ENCODE measurements around the gene REC8.
A peak's percentile ranks its signal among the peaks of the same experiment; 100 is the strongest.

Gene REC8

DNA sequence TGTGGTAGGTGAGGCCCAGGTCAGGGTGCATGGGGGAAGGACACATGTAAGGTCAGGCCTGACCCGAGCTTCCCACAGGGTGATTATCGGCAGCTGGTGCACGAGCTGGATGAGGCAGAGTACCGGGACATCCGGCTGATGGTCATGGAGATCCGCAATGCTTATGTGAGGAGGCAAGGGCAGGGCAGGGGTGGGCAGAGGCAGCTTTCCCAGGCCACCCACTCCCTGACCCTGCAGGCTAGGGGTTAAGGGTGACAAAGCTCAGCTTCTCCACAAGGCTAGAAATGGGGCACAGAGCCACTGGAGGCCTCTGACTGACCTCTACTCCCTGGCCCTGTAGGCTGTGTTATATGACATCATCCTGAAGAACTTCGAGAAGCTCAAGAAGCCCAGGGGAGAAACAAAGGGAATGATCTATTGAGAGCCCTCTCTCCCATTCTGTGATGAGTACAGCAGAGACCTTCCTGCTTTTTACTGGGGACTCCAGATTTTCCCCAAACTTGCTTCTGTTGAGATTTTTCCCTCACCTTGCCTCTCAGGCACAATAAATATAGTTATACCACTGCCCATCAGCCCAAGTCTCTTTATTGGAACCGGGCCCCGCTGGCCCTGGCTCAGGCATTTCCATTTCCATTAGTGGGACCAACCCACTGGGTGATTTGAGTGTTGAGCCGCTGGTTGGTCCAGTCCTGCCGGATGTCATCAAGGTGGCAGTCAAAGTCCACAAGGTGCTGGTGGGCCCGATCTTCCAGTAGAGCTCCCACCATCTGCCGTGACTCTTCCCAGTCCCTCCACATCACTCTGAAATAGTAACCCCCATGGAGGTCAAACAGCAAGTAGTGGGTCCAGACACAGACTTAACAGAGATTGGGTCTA, 33.2 kb upstream of the REC8 start:
- DNase-seq (ENCODE audit: low spot score), result no peak

DNA sequence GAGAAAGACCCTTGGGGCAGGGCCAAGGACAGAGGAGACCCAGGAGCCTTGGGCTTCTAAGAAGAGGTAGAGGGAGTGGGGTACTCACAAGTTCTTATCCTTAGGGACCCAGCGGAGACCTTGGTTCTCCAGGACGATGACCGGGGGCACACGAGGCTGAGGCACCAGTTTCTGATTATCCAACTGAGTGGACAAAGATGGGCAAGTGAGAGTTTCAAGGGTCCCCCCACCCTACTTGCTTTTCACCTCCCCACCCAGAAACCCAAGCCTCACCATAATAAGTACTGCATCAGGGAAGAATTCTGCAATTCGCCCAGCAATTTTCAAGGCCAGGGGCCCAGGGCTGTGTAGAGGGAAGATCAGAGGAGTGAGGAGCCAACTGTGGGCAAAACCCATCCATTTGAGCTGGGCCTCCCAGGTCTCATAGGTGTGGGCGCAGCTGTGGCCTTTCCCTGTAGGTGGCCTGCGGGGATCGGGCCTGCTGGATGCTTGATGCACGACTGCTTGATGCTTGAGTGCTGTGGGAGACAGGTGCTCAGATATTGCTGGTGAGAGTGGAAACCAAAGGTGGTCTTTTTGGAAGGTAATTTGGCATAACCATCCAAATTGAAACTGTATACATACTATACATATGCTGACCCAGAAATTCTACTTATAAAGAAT, 32.5 kb upstream of the REC8 start:
- peak; percentile 40 for DNase-seq (ENCODE audit: low spot score)

DNA sequence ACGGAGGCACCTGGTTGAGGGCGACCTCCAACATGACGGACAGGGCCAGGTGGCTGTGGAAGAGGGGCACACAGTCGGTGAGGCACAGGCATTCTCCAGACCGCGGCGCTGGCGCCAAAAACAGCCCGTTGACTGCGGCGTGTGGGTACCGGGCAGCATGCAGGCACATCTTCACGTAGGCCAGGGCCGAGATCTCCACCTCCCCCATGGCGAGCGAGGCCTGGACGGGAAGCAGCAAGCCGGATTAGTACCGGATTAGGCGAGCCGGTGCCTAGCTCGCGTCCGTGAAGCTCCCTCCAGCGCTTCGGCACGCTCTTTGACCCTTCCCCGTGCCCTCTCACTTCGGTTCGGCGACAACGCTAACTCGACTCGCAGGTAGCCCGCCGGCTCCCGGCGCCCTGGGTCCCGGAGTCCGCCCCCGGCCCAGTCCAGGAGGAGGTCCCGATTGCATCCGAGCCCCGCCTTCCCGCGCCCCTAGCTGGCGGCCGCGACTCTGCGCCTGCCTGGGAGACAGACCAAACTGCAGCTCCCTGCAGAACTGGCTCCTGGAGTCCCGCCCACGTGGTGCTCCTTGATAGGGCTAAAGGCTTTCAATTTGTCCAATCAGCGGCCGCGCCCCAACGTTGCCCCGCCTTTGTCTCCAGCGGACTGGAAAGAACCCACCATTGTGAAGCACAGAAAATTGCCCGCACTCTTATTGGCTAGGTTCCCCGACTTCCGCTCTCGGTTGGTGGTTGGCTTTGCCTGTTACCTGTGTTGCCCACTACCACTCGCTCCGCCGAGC, 30.6 kb upstream of the REC8 start, which contains the start of gene EMC9:
Gene EMC9, minus strand, starts transcription at position 495 of the 784 bp plus-strand sequence. Its CDS starts 287 bp downstream, at position 208.
- DNase-seq (ENCODE audit: low spot score), result peak; percentile 98

DNA sequence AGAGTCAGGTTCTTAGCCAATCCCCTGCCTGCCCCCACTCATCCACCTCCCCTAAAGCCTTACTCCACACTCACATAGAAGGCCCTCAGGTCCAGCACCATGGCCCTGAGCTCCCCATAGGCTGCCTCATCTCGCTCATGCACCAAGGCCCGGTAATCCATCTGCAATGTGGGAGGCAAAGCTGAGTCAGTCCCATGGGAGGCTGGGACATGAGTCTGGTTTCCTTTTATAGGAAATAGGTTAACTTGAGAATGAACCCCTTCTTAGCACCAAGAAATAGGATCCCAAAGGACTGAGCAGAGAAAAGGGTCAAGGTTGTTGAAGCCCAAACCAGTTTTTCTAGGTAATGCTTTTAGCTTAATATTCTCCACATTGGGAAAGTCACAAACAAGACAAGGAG, 28.4 kb upstream of the REC8 start:
- no peak for DNase-seq (ENCODE audit: low spot score)

DNA sequence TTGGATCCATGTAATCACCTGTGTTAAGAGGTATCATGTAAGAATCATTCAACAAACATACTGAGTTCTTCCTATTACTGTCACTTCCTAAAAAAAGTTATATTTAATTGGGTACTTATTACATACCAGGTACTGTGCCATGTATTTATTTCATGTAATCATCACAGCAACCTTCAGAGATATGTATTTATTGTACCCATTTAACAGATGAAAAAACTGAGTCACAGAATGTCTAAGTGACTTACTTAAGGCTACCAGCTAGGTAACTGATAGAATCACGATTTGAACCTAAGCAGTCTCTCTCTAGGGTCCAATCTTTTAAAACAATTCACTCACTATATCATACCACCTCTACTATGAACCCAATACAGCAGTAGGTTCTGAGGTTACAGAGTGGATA, 27.4 kb upstream of the REC8 start:
- DNase-seq (ENCODE audit: low spot score), result no peak

DNA sequence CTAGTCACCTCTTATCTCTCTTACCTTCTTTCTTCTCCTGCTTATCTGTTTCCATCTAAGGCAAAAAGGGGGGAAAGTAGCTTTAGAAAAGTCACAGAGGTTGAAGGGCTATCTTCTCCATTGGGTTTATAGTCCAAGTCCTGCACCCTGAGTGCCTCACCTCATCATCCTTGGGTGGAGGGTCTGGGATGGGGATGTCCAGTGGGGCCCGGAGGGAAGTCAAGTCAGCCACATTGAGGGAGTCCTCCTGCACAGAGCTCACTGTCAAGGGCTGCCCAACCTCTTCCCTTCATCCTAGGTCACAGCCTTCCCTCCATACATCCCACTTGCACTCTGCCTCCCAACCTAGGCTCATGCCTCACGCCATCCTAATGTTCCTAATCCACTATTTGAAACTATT, 26.7 kb upstream of the REC8 start:
- no peak for DNase-seq (ENCODE audit: low spot score)

DNA sequence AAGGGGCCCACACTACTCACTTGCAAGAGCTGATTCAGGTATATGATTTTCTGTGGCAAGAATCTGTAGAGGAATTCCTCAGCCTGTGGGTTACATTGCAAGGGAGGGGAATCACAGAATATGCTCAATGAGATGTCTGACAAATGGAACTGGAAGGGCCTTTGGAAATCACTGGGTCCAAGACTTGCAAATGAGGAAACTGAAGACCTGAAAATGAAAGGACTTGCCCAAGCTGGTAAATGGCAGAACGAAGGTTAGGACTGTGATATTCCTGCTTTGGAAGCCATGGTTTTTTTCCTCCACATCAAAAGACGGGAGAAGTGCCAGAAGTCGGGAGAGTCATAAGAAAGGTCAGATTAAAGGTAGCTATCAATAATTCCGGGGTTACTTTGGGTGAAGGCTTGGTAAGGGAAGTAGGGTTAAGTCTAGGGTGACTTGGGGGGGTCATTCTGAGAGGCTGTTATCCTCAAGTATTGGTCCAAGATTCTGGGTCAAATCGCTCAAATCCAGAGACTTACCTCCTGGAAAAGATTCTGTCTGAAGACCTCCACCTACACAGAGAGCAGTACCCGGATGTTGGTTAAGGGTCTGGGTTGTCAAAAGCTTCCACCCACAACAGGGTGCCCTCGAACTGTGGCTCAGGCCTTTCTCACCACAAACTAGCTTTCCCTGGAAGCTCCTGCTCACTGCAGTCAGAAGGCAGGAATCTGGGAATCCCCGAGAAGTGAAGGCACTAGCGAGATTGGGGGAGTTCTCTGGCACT, 26.0 kb upstream of the REC8 start:
- no peak for DNase-seq (ENCODE audit: low spot score)

DNA sequence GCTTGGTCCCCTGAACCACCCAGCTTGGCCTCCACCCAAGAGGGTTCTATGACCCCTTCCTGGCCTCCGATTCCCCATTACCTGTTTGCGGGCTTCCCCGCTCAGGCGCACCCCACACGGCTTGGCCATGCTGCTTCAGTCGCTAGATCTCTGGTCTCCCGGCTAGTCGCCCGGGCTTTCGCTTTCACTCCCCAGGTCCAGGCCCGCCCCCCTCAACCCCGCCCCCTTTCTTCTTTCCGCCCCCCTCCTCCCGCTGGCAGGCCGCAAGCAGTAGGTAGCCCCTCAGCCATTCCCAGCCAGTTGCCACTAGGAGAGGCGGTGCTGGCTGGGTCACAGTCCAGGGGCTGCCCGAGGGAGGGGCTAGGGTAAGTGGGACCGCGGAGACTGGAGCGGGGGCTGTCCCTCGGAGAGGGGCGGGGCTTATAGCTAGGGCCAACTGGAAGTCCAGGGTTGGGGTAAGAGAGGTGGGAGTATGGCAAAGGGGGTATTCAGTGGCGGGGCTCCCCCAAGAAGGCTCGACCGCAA, 25.4 kb upstream of the REC8 start, which contains the start of gene PSME2:
Gene PSME2, minus strand, starts transcription at position 158 of the 525 bp plus-strand sequence. Its CDS starts 29 bp downstream, at position 129.
- DNase-seq (ENCODE audit: low spot score), result peak; percentile 97

DNA sequence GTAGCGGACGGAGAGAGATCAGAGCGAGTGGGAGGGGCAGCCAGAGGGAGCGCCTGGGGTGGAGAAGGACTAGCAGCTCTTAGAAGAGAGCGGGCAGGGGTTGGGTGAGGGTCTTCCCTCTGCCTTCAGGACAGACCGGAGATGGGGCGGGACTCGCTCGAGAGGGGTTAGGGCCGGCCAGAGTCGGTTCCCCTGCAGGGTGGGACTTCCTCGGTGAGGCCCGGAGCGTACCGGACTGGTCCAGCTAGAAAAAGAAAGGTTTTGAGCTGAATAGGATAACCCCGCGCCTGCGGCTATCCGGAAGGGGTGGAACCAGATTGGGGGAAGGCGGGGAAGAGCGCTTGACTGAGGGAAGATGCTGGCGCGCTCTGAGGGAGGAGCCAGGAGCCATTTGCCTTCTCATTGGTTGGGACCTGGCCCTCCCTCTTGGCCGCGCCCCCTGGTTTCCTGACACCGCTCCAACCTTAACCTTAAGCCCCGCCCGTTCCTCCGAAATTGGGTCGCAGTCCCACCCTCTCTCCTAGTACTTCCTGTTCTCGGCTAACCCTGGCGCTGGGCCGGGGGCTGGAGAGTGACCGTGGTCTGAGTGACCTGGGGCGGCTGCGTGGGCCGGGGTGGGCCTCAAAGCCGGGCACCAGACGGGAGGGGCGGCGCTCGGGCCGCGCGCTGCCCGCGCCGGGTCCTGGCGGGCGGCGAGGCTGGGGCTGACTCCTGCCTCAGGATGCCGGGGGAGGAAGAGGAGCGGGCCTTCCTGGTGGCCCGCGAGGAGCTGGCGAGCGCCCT, 24.7 kb upstream of the REC8 start, which contains the start of gene RNF31:
Gene RNF31, plus strand, starts transcription at position 521 of the 783 bp plus-strand sequence. Its CDS starts 201 bp downstream, at position 722.
- peak; percentile 92 for DNase-seq (ENCODE audit: low spot score)

DNA sequence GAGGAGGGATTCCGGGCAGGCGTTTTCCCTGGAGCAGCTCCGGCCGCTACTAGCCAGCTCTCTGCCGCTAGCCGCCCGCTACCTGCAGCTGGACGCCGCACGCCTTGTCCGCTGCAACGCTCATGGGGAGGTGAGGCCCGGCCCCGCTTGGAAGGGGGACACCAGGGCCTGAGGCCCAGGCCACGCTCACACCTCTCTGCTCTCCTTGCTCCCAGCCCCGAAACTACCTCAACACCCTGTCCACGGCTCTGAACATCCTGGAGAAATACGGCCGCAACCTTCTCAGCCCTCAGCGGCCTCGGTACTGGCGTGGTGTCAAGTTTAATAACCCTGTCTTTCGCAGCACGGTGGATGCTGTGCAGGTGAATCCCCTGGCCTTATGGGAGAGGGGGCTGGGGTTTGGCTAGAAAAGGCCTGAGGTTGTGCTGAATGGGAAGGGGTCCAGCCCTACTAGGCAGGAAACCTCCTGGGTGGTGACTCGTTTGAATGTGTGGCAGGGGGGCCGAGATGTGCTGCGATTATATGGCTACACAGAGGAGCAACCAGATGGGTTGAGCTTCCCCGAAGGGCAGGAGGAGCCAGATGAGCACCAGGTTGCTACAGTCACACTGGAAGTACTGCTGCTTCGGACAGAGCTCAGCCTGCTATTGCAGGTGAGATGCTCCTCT, 24.0 kb upstream of the REC8 start:
- no peak for DNase-seq (ENCODE audit: low spot score)

DNA sequence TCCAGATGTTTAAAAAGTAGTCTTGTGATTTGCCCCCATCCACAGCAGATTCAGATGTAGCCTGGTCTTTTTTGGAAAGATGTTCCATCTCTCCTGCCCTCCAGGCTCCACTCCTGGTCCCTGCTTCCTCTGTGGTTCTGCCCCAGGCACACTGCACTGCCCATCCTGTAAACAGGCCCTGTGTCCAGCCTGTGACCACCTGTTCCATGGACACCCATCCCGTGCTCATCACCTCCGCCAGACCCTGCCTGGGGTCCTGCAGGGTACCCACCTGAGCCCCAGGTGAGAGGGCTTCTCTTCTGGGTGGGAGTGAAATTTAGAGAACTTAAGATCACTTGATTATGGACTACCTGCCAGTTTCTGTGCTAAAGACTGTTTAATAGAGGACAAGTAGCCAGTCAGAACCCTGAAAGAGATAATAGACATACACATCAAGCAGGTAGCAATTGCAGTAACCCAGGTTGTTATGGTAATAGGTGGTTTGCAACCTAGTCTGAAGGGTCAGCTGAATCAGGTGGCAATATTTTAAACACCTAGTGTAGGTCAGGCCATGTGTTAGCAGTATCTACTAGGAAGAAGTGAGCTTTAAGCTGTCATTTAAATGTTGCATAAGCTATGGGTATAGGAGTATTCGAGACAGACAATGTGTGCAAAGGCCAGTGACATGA, 22.4 kb upstream of the REC8 start:
- DNase-seq (ENCODE audit: low spot score), result no peak

DNA sequence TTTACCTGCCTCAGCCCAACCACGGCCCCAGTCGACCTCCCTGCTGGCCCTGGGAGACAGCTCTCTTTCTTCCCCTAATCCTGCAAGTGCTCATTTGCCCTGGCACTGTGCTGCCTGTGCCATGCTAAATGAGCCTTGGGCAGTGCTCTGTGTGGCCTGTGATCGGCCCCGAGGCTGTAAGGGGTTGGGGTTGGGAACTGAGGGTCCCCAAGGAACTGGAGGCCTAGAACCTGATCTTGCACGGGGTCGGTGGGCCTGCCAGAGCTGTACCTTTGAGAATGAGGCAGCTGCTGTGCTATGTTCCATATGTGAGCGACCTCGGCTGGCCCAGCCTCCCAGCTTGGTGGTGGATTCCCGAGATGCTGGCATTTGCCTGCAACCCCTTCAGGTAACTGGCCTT, 21.8 kb upstream of the REC8 start:
- no peak for DNase-seq (ENCODE audit: low spot score)

DNA sequence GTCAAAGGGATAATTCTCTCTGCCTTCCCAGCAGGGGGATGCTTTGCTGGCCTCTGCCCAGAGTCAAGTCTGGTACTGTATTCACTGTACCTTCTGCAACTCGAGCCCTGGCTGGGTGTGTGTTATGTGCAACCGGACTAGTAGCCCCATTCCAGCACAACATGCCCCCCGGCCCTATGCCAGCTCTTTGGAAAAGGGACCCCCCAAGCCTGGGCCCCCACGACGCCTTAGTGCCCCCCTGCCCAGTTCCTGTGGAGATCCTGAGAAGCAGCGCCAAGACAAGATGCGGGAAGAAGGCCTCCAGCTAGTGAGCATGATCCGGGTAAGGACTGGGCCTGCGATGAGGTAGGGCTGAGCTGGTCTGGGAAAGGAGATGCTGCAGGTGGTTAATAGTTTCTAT, 21.3 kb upstream of the REC8 start:
- DNase-seq (ENCODE audit: low spot score), result no peak

DNA sequence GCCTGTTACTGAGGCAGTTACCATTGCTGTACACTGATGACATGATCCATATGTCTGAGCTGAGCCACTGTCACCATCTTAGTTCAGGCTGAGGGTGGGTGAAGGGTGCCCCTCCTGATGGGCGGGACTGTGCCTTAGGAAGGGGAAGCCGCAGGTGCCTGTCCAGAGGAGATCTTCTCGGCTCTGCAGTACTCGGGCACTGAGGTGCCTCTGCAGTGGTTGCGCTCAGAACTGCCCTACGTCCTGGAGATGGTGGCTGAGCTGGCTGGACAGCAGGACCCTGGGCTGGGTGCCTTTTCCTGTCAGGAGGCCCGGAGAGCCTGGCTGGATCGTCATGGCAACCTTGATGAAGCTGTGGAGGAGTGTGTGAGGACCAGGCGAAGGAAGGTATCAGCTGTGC, 20.9 kb upstream of the REC8 start:
- DNase-seq (ENCODE audit: low spot score), result no peak

DNA sequence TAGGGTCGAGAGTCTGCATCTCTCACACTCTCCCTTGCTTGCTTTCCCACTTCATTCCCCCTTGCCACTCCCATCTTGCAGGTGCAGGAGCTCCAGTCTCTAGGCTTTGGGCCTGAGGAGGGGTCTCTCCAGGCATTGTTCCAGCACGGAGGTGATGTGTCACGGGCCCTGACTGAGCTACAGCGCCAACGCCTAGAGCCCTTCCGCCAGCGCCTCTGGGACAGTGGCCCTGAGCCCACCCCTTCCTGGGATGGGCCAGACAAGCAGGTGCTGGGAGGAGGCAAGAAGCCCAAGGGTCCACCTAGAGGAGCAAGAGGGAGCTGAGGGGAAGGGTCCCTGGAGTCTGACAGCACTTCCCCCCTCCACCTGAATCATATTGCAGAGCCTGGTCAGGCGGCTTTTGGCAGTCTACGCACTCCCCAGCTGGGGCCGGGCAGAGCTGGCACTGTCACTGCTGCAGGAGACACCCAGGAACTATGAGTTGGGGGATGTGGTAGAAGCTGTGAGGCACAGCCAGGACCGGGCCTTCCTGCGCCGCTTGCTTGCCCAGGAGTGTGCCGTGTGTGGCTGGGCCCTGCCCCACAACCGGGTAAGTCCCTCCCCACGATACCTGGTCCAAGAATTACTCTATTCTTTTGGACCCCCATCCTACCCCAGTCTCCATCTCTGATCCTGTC, 20.3 kb upstream of the REC8 start:
- no peak for DNase-seq (ENCODE audit: low spot score)

DNA sequence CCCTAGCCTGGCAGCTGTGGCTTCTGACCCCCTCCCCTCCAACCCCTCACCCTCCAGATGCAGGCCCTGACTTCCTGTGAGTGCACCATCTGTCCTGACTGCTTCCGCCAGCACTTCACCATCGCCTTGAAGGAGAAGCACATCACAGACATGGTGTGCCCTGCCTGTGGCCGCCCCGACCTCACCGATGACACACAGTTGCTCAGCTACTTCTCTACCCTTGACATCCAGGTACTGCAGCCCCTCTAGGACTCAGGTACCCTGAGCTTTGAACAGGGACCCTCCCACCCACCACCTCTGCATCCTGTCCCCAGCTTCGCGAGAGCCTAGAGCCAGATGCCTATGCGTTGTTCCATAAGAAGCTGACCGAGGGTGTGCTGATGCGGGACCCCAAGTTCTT, 16.8 kb upstream of the REC8 start:
- no peak for DNase-seq (ENCODE audit: low spot score)

DNA sequence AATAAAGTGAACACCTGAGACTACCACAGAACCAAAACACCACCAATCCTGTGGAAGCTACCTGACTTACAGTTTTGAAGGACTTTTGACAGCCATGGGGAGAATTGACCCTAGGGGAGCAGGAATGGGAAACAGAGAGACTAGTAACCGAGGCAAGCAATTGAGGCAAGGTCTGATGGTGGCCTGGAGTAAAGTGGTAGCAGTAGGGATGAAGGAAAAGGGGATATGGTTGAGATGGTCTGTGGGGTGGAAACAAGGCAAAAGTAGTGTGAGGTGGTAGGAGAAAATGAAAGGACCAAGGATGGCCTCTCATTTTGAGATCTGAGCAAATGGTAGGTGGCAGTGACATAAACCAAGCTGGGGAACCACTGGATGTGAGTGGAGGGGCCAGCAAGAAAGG, 15.0 kb upstream of the REC8 start:
- DNase-seq (ENCODE audit: low spot score), result no peak

DNA sequence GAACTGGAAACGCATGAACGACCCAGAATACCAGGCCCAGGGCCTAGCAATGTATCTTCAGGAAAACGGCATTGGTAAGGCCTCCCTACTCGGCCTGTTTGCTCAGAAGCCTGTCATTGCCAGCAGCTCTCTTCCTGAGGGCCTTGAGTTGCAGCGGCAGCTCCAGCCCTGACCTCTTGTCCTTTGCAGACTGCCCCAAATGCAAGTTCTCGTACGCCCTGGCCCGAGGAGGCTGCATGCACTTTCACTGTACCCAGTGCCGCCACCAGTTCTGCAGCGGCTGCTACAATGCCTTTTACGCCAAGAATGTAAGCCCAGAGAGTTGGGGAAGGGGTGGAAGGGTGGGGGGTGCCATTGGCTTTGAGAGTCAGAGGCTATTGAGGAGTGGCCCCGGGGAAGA, 14.5 kb upstream of the REC8 start:
- DNase-seq (ENCODE audit: low spot score), result no peak

Data from HuH-7.5 (cell line).